Keratinocyte (primary cell): ENCODE data around the gene MRPS18C. TPM values are rescaled to one million over a fixed set of nuclear protein-coding genes. Genes with fewer than 3 reads are reported as not detected.
"Not testable (repeated sequence)": the region's sequence is repeated elsewhere in the genome, so short reads cannot be mapped to it uniquely, and the experiment has no call there.

Experiments used
- DNase-seq: peaks from one replicate; pipeline ENCODE4 v3.0.0-alpha.2; 2011; ENCODE audit warnings: low read depth, missing footprints, low spot score
- FAIRE-seq: peaks from 2 replicates; lab custom pipeline; 2011; peaks lifted over from hg19 to GRCh38; lab: Jason Lieb, UNC
- H2AFZ ChIP-seq: 2 replicates; pipeline ENCODE4 v1.6.0; 2012; ENCODE audit warnings: low read length, control low read depth, inconsistent platforms; ENCODE audit not compliant: control insufficient read depth
- H3K27ac ChIP-seq: 2 replicates; pipeline ENCODE4 v1.5.1; 2011; ENCODE audit warnings: low read length; ENCODE audit not compliant: control insufficient read depth, insufficient read depth
- H3K27me3 ChIP-seq: 3 replicates; pipeline ENCODE4 v1.6.0; 2011; ENCODE audit warnings: low read length; ENCODE audit not compliant: control insufficient read depth, insufficient read depth; ENCODE audit errors: extremely low read depth
- H3K36me3 ChIP-seq, 2 experiments: 2 replicates in 1 of 2; 3 replicates in 1 of 2; pipeline ENCODE4 v1.5.1; 2011; ENCODE audit warnings: low read length in 2 of 2, mild to moderate bottlenecking in 1 of 2; ENCODE audit not compliant: control insufficient read depth in 2 of 2, insufficient read depth in 2 of 2; ENCODE audit errors: extremely low read depth in 1 of 2
- H3K4me1 ChIP-seq: 3 replicates; pipeline ENCODE4 v1.5.1; 2011; ENCODE audit warnings: low read length; ENCODE audit not compliant: control insufficient read depth, insufficient read depth; ENCODE audit errors: extremely low read depth
- H3K4me2 ChIP-seq: 3 replicates; pipeline ENCODE4 v1.6.0; 2011; ENCODE audit warnings: low read depth, low read length; ENCODE audit not compliant: control insufficient read depth, insufficient read depth; ENCODE audit errors: extremely low read depth
- H3K4me3 ChIP-seq, 3 experiments: fragments of 200-600 bp in 1 of 3; sonication (generic) in 1 of 3; 2 replicates in 2 of 3; 3 replicates in 1 of 3; pipeline ENCODE4 v1.5.1; 2011 to 2016; ENCODE audit warnings: low read length in 3 of 3, mild to moderate bottlenecking in 3 of 3, control low read depth in 2 of 3, inconsistent platforms in 1 of 3, low read depth in 1 of 3, mixed read lengths in 1 of 3, mixed run types in 1 of 3, moderate library complexity in 1 of 3; ENCODE audit not compliant: control insufficient read depth in 2 of 3, insufficient read depth in 2 of 3; ENCODE audit errors: extremely low read depth in 1 of 3
- H3K79me2 ChIP-seq: 2 replicates; pipeline ENCODE4 v1.6.0; 2012; ENCODE audit warnings: low read length; ENCODE audit not compliant: control insufficient read depth, insufficient read depth
- H3K9ac ChIP-seq: 3 replicates; pipeline ENCODE4 v1.6.0; 2011; ENCODE audit warnings: low read length; ENCODE audit not compliant: control insufficient read depth, insufficient read depth; ENCODE audit errors: extremely low read depth
- H3K9me1 ChIP-seq: 3 replicates; pipeline ENCODE4 v1.6.0; 2011; ENCODE audit warnings: low read length; ENCODE audit not compliant: control insufficient read depth, insufficient read depth; ENCODE audit errors: extremely low read depth
- H3K9me3 ChIP-seq: 2 replicates; pipeline ENCODE4 v1.5.1; 2012; ENCODE audit warnings: low read depth, low read length; ENCODE audit not compliant: control insufficient read depth
- H4K20me1 ChIP-seq: 3 replicates; pipeline ENCODE4 v1.6.0; 2011; ENCODE audit warnings: low read length; ENCODE audit not compliant: control insufficient read depth, insufficient read depth; ENCODE audit errors: extremely low read depth
- EZH2 ChIP-seq: IDR thresholded peaks from one replicate; pipeline ENCODE4 v1.6.1; 2012; ENCODE audit warnings: inconsistent platforms, mild to moderate bottlenecking, low read length, moderate library complexity
- dilution Hi-C: fragments of 300-500 bp; cut with MboI; formaldehyde crosslinking; loops from one replicate; pipeline ENCODE4 v1.7.0; 2020; ENCODE audit warnings: low sequenced_read_pairs; ENCODE audit not compliant: extremely low pct_ligation_motif_present
- polyA plus RNA-seq, 5 experiments: library from polyadenylated mRNA; depleted of rRNA in 3 of 5; stranded (reverse) in 3 of 5; stranded (forward) in 1 of 5; unstranded in 1 of 5; fragments of >200 nt; gene quantifications; 1 replicate in 1 of 5; 2 replicates in 3 of 5; 3 replicates in 1 of 5; pipeline versions ENCODE4 v1.2.1 to v1.2.3, GENCODE V29; 2011 to 2012; ENCODE audit warnings: missing spikeins in 2 of 5, low read depth in 1 of 5, low replicate concordance in 1 of 5
- TF ChIP-seq, protein P1 (sequence below), 3 experiments: IDR thresholded peaks in 1 of 3; conservative IDR thresholded peaks in 1 of 3; optimal IDR thresholded peaks in 1 of 3; 2 replicates in 2 of 3; 3 replicates in 1 of 3; pipeline versions ENCODE3 to v1.5.1; 2011; ENCODE audit warnings: low read length in 3 of 3, mild to moderate bottlenecking in 3 of 3, moderate library complexity in 2 of 3, control low read depth in 1 of 3, inconsistent platforms in 1 of 3; ENCODE audit not compliant: insufficient read depth in 2 of 3; ENCODE audit errors: extremely low read depth in 1 of 3

The MRPS18C gene
- polyA plus RNA-seq, 1 donor (not counting 4 experiments of a cell fraction or from before 2014, with no cell fraction given) = 55.4 TPM

DNA sequence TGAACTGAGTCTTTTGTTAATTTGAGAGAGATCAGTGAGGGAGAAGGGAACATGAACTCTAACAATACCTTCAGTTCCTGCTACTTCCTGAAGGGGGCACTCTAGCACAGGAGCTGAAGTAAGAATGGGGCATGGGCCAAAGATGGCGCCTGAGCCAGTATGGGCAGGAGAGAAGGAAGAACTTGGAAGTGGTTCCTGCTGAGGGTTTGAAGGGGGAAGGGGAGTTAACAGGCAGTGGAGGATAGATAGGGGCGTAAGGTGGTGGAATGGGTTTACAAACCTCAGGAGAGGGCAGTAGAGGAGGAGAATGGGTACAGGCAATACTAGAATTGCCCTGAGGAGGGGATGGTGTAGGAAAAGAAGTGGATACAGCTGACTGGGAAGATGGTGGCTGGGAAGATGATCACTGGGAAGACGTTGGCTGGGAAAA lies 53.3 kb downstream of the MRPS18C start:
- H3K36me3 ChIP-seq, H3K9ac ChIP-seq, H4K20me1 ChIP-seq, H3K9me3 ChIP-seq, H3K4me2 ChIP-seq, H3K4me1 ChIP-seq, H3K9me1 ChIP-seq, H3K4me3 ChIP-seq, H3K27ac ChIP-seq, H3K27me3 ChIP-seq, DNase-seq, H3K79me2 ChIP-seq: not testable (repeated sequence)
- TF ChIP-seq, protein P1, sequence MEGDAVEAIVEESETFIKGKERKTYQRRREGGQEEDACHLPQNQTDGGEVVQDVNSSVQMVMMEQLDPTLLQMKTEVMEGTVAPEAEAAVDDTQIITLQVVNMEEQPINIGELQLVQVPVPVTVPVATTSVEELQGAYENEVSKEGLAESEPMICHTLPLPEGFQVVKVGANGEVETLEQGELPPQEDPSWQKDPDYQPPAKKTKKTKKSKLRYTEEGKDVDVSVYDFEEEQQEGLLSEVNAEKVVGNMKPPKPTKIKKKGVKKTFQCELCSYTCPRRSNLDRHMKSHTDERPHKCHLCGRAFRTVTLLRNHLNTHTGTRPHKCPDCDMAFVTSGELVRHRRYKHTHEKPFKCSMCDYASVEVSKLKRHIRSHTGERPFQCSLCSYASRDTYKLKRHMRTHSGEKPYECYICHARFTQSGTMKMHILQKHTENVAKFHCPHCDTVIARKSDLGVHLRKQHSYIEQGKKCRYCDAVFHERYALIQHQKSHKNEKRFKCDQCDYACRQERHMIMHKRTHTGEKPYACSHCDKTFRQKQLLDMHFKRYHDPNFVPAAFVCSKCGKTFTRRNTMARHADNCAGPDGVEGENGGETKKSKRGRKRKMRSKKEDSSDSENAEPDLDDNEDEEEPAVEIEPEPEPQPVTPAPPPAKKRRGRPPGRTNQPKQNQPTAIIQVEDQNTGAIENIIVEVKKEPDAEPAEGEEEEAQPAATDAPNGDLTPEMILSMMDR (optimal IDR thresholded peaks at IDR 0.05 in 1 of 3, IDR thresholded peaks at IDR 0.05 in 1 of 3, conservative IDR thresholded peaks at IDR 0.05 in 1 of 3; ENCODE audit: extremely low read depth in 1 of 3, insufficient read depth in 2 of 3, low read length in 3 of 3) = peak in 2 of 3 experiments; percentile 46 to 76
- peak; percentile 13 for FAIRE-seq
- dilution Hi-C loops = loop anchor here (10.0 kb wide), 1 partner anchor 126 kb away; no protein-coding TSS in a partner anchor
- peak overlapping the region; percentile 90 for H2AFZ ChIP-seq

DNA sequence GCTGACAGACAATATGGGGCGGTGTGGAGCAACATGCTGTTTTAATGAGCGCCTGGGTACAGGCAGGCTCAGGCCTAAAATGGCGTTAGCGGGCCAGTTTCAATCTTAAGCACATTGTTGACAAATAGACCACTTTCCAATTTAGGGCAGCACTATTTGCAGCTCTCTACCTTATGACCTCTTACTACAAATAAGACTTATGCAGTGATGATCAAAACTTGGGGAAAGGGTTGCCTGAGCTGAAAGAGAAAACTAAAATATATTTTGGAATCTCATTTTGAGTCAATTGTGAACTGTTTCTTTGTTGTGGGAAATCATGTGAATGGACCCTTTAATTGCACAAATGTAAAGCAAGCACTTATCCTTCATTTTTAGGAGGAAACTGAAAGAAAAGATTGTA lies 54.6 kb downstream of the MRPS18C start:
- no peak overlapping the region for H3K4me2 ChIP-seq
- H3K4me3 ChIP-seq = no peak overlapping the region
- H3K27ac ChIP-seq = no peak overlapping the region
- FAIRE-seq (no peak), DNase-seq (no peak)
- dilution Hi-C loops = no loop called here
- no peaks in the 10 kb centered on the region for H3K79me2 ChIP-seq
- TF ChIP-seq, protein P1 (optimal IDR thresholded peaks at IDR 0.05 in 1 of 3, IDR thresholded peaks at IDR 0.05 in 1 of 3, conservative IDR thresholded peaks at IDR 0.05 in 1 of 3; ENCODE audit: extremely low read depth in 1 of 3, insufficient read depth in 2 of 3, low read length in 3 of 3) = no peak
- no peak for TF ChIP-seq EZH2
- H3K4me1 ChIP-seq = no peaks in the 10 kb centered on the region
- H3K9me1 ChIP-seq = no peaks in the 10 kb centered on the region
- no peak overlapping the region for H3K9ac ChIP-seq
- H3K27me3 ChIP-seq = no peaks in the 10 kb centered on the region
- H3K9me3 ChIP-seq = no peaks in the 10 kb centered on the region
- H2AFZ ChIP-seq = no peak overlapping the region
- no peaks in the 10 kb centered on the region for H3K36me3 ChIP-seq
- H4K20me1 ChIP-seq = no peaks in the 10 kb centered on the region

Other genes starting within 250 kb of the MRPS18C start
- 15.5 to 29.1 TPM (median 20.3 TPM) in 3 replicates for gene COQ2, start 171.3 kb upstream of the MRPS18C start, polyA plus RNA-seq
- 1.9 to 5.7 TPM (median 3.4 TPM) in 3 replicates for gene HPSE, start 121.2 kb upstream of the MRPS18C start, polyA plus RNA-seq
- 6.7 to 10.5 TPM (median 8.4 TPM) in 3 replicates for gene HELQ, start 235 bp upstream of the MRPS18C start, polyA plus RNA-seq
- gene ABRAXAS1, start 29.0 kb downstream of the MRPS18C start, polyA plus RNA-seq = 4.5 to 9.4 TPM (median 5.8 TPM) in 3 replicates
- 0.39 to 3.6 TPM (median 2.4 TPM) in 3 replicates for gene GPAT3, start 80.0 kb downstream of the MRPS18C start, polyA plus RNA-seq